Tongue (tissue), 2 donors: ENCODE data around the gene GTF2A2. TPM values are rescaled to one million over a fixed set of nuclear protein-coding genes. Genes with fewer than 3 reads are reported as not detected.

Experiments used
- DNase-seq: peaks from one replicate; pipeline ENCODE4 v3.0.0-alpha.2; 2015
- total RNA-seq: library from RNA; depleted of rRNA; stranded (reverse); fragments of >200 nt; gene quantifications from one replicate; pipeline ENCODE4 v1.2.3, GENCODE V29; 2014

GTF2A2 gene
- total RNA-seq, 1 donor from 2014 or later, result 43.6 TPM

- no peak for DNase-seq
These were observed 58.9 kb downstream of the GTF2A2 start for GRCh38 chr15:59598461-59598860.

- DNase-seq, result no peak
These were observed 60.7 kb downstream of the GTF2A2 start for GRCh38 chr15:59596640-59597039.

- DNase-seq, result no peak
These were observed 61.8 kb downstream of the GTF2A2 start for GRCh38 chr15:59595434-59595915.

- no peak for DNase-seq
These were observed 62.3 kb downstream of the GTF2A2 start for GRCh38 chr15:59594991-59595390.

GRCh38 chr15:59594493-59594942 is 62.8 kb downstream of the GTF2A2 start:
- no peak for DNase-seq

GRCh38 chr15:59591356-59591755 is 66.0 kb downstream of the GTF2A2 start:
- no peak for DNase-seq

- DNase-seq, result no peak
These were observed 67.3 kb downstream of the GTF2A2 start for GRCh38 chr15:59590027-59590426.

Other genes starting within 250 kb of the GTF2A2 start
- gene FAM81A, start 219.3 kb downstream of the GTF2A2 start, total RNA-seq, result 3.0 TPM
- 5.3 TPM for gene GCNT3, start 45.7 kb downstream of the GTF2A2 start, total RNA-seq
- 126 TPM for gene BNIP2, start 31.8 kb upstream of the GTF2A2 start, total RNA-seq